ENCODE measurements around the gene TNFRSF8.

Gene TNFRSF8

GRCh38 chr1:12021616-12022015 lies 41.5 kb upstream of the TNFRSF8 start:
- TF ChIP-seq, protein P1, sequence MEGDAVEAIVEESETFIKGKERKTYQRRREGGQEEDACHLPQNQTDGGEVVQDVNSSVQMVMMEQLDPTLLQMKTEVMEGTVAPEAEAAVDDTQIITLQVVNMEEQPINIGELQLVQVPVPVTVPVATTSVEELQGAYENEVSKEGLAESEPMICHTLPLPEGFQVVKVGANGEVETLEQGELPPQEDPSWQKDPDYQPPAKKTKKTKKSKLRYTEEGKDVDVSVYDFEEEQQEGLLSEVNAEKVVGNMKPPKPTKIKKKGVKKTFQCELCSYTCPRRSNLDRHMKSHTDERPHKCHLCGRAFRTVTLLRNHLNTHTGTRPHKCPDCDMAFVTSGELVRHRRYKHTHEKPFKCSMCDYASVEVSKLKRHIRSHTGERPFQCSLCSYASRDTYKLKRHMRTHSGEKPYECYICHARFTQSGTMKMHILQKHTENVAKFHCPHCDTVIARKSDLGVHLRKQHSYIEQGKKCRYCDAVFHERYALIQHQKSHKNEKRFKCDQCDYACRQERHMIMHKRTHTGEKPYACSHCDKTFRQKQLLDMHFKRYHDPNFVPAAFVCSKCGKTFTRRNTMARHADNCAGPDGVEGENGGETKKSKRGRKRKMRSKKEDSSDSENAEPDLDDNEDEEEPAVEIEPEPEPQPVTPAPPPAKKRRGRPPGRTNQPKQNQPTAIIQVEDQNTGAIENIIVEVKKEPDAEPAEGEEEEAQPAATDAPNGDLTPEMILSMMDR (IDR thresholded peaks at IDR 0.05; ENCODE audit: borderline replicate concordance, insufficient read depth, low read depth, low read length): no peak
- H3K4me3 ChIP-seq (ENCODE audit: low read depth, low read length): no peak overlapping the region

GRCh38 chr1:12022036-12022435 lies 41.1 kb upstream of the TNFRSF8 start:
- TF ChIP-seq, protein P1 (IDR thresholded peaks at IDR 0.05; ENCODE audit: borderline replicate concordance, insufficient read depth, low read depth, low read length): no peak

GRCh38 chr1:12026586-12026985 lies 36.5 kb upstream of the TNFRSF8 start:
- TF ChIP-seq, protein P1 (IDR thresholded peaks at IDR 0.05; ENCODE audit: borderline replicate concordance, insufficient read depth, low read depth, low read length): no peak
- H3K4me3 ChIP-seq (ENCODE audit: low read depth, low read length): no peak overlapping the region

More at GRCh38 chr1:12022036-12022435, 41.1 kb upstream of the TNFRSF8 start:
- no peak overlapping the region for H3K4me3 ChIP-seq (ENCODE audit: low read depth, low read length)

- no peak overlapping the region for H3K4me3 ChIP-seq (ENCODE audit: low read depth, low read length)
- TF ChIP-seq, protein P1 (IDR thresholded peaks at IDR 0.05; ENCODE audit: borderline replicate concordance, insufficient read depth, low read depth, low read length): no peak
Observed at GRCh38 chr1:12028248-12028647, 34.9 kb upstream of the TNFRSF8 start.

- no peak overlapping the region for H3K4me3 ChIP-seq (ENCODE audit: low read depth, low read length)
- TF ChIP-seq, protein P1 (IDR thresholded peaks at IDR 0.05; ENCODE audit: borderline replicate concordance, insufficient read depth, low read depth, low read length): no peak
Observed at GRCh38 chr1:12028957-12029511, 34.1 kb upstream of the TNFRSF8 start.

DNA sequence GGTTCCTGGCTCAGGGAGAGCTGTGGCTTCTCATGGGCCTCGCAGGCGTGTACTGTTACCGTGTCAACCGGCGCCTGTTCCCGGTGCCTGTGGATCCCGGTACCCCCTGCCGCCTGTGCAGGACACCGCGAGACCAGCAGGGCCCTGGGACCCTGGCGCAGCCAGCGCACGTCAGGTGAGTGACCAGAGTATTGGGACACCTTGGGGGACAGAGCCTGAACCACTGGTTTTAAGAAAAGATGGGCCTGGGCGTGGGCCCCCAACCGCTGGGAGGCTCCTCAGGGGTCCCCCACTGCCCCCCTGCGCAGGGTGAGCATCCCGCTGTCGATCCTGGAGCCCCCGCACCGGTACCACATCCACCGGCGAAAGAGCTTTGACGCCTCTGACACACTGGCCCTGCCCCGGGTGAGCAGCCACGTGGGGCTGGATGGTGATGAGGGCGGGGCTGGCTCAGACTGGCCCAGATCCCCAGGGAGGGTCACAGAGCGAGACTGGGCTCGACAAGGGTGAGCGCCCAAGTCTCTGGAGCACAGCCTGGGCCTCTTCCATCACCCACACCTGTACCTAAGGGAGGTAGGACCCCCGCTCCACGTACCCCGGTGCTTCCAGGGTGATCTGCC lies 33.3 kb upstream of the TNFRSF8 start:
- H3K4me3 ChIP-seq (ENCODE audit: low read depth, low read length): no peak overlapping the region

More for the DNA sequence above, 33.3 kb upstream of the TNFRSF8 start:
- TF ChIP-seq, protein P1 (IDR thresholded peaks at IDR 0.05; ENCODE audit: borderline replicate concordance, insufficient read depth, low read depth, low read length): no peak
